ENCODE results near the gene MT1F.

MT1F gene

GRCh38 chr16:56700631-56701030 lies 42.9 kb downstream of the MT1F start:
- DNase-seq (ENCODE audit: low read depth): no peak
- TF ChIP-seq CTCF (conservative IDR thresholded peaks at IDR 0.05; ENCODE audit: control insufficient read depth, insufficient read depth, low read depth, low read length): no peak
- no peak overlapping the region for H3K4me3 ChIP-seq (ENCODE audit: control insufficient read depth, low read depth, low read length)

- no peak for TF ChIP-seq CTCF (conservative IDR thresholded peaks at IDR 0.05; ENCODE audit: control insufficient read depth, insufficient read depth, low read depth, low read length)
- H3K4me3 ChIP-seq (ENCODE audit: control insufficient read depth, low read depth, low read length): no peak overlapping the region
- no peak for DNase-seq (ENCODE audit: low read depth)
These were observed 43.8 kb downstream of the MT1F start for GRCh38 chr16:56701534-56701933.

GRCh38 chr16:56702836-56703235 lies 45.1 kb downstream of the MT1F start:
- no peak overlapping the region for H3K4me3 ChIP-seq (ENCODE audit: control insufficient read depth, low read depth, low read length)
- no peak for DNase-seq (ENCODE audit: low read depth)
- TF ChIP-seq CTCF (conservative IDR thresholded peaks at IDR 0.05; ENCODE audit: control insufficient read depth, insufficient read depth, low read depth, low read length): no peak
